CD14-positive monocyte (primary cell): ENCODE results near the gene SPATA2L. TPM values are rescaled to one million over a fixed set of nuclear protein-coding genes. Genes with fewer than 3 reads are reported as not detected.

ENCODE experiments used
- DNase-seq, 3 donors: peaks; one replicate each; pipeline ENCODE4 v3.0.0-alpha.2; 2011 to 2022
- H2AFZ ChIP-seq: 2 replicates; pipeline ENCODE4 v1.6.0; 2012; ENCODE audit warnings: mild to moderate bottlenecking, low read depth, low read length, inconsistent platforms; ENCODE audit not compliant: insufficient read depth, poor library complexity, severe bottlenecking
- H3K27ac ChIP-seq, 2 donors: 1 replicate in 1 of 2; 2 replicates in 1 of 2; pipeline ENCODE4 v1.5.1; 2012 to 2013; ENCODE audit warnings: low read length in 2 of 2, control low read depth in 1 of 2, inconsistent platforms in 1 of 2, low read depth in 1 of 2, mild to moderate bottlenecking in 1 of 2
- H3K27me3 ChIP-seq, 2 donors: one replicate each; pipeline versions ENCODE4 v1.6.0 to v1.6.1; 2011 to 2013; ENCODE audit warnings: low read length in 2 of 2; ENCODE audit not compliant: control insufficient read depth in 2 of 2, insufficient read depth in 2 of 2
- H3K36me3 ChIP-seq, 2 donors: replicated peaks in 1 of 2; 1 replicate in 1 of 2; 2 replicates in 1 of 2; pipeline versions ENCODE4 v1.5.1 to v1.6.1; 2012 to 2013; ENCODE audit warnings: low read length in 2 of 2, control low read depth in 1 of 2, inconsistent platforms in 1 of 2, mild to moderate bottlenecking in 1 of 2; ENCODE audit not compliant: insufficient read depth in 2 of 2, control insufficient read depth in 1 of 2
- H3K4me1 ChIP-seq, 2 donors: 1 replicate in 1 of 2; 2 replicates in 1 of 2; pipeline versions ENCODE4 v1.5.1 to v1.6.1; 2012 to 2013; ENCODE audit warnings: low read length in 2 of 2, control low read depth in 1 of 2, inconsistent platforms in 1 of 2, mild to moderate bottlenecking in 1 of 2, moderate library complexity in 1 of 2; ENCODE audit not compliant: insufficient read depth in 2 of 2, control insufficient read depth in 1 of 2
- H3K4me2 ChIP-seq: replicated peaks from 2 replicates; pipeline ENCODE3; 2012; ENCODE audit warnings: low read length, moderate library complexity, mild to moderate bottlenecking; ENCODE audit not compliant: poor library complexity, severe bottlenecking; ENCODE audit errors: extremely low read depth
- H3K4me3 ChIP-seq, 3 experiments: fragments of 200-600 bp in 1 of 3; sonication (generic) in 1 of 3; replicated peaks in 1 of 3; 1 replicate in 2 of 3; 2 replicates in 1 of 3; pipeline ENCODE4 v1.5.1; 2011 to 2013; ENCODE audit warnings: low read length in 3 of 3, mild to moderate bottlenecking in 3 of 3, control low read depth in 2 of 3, low read depth in 2 of 3, inconsistent platforms in 1 of 3, moderate library complexity in 1 of 3
- H3K79me2 ChIP-seq: 2 replicates; pipeline ENCODE4 v1.6.0; 2012; ENCODE audit warnings: mild to moderate bottlenecking, control low read depth, inconsistent platforms, low read length, moderate library complexity; ENCODE audit not compliant: insufficient read depth
- H3K9ac ChIP-seq: 2 replicates; pipeline ENCODE4 v1.6.0; 2017; ENCODE audit warnings: low read length, mild to moderate bottlenecking; ENCODE audit not compliant: insufficient read depth, poor library complexity, severe bottlenecking
- H3K9me3 ChIP-seq, 2 donors: replicated peaks in 1 of 2; 1 replicate in 1 of 2; 2 replicates in 1 of 2; pipeline versions ENCODE4 v1.5.1 to v1.6.1; 2012 to 2013; ENCODE audit warnings: low read length in 2 of 2, control low read depth in 1 of 2; ENCODE audit not compliant: control insufficient read depth in 1 of 2, insufficient read depth in 1 of 2
- H4K20me1 ChIP-seq: 2 replicates; pipeline ENCODE4 v1.6.0; 2012; ENCODE audit warnings: mild to moderate bottlenecking, low read length, control low read depth, moderate library complexity; ENCODE audit not compliant: insufficient read depth
- H3K27ac Mint-ChIP-seq, 7 donors: one replicate each; pipeline ENCODE4 v1.8.0; 2020; ENCODE audit warnings: mild to moderate bottlenecking in 7 of 7, mixed read lengths in 7 of 7, moderate library complexity in 6 of 7, inconsistent platforms in 2 of 7
- H3K27me3 Mint-ChIP-seq, 3 donors: one replicate each; pipeline ENCODE4 v1.8.0; 2021 to 2022; ENCODE audit warnings: low read depth in 3 of 3, mild to moderate bottlenecking in 3 of 3, mixed read lengths in 3 of 3, moderate library complexity in 3 of 3, inconsistent platforms in 1 of 3
- H3K36me3 Mint-ChIP-seq, 2 donors: one replicate each; pipeline ENCODE4 v1.8.0; 2020; ENCODE audit warnings: mixed read lengths in 2 of 2, inconsistent platforms in 1 of 2, mild to moderate bottlenecking in 1 of 2
- H3K4me1 Mint-ChIP-seq: one replicate; pipeline ENCODE4 v1.8.0; 2020; ENCODE audit warnings: mild to moderate bottlenecking, mixed read lengths
- H3K4me3 Mint-ChIP-seq, 2 donors: one replicate each; pipeline ENCODE4 v1.8.0; 2020; ENCODE audit warnings: mild to moderate bottlenecking in 2 of 2, mixed read lengths in 2 of 2, moderate library complexity in 1 of 2
- H3K9me3 Mint-ChIP-seq, 7 donors: one replicate each; pipeline ENCODE4 v1.8.0; 2020 to 2022; ENCODE audit warnings: mixed read lengths in 7 of 7, mild to moderate bottlenecking in 6 of 7, moderate library complexity in 6 of 7, inconsistent platforms in 2 of 7
- CTCF ChIP-seq: fragments of 200-600 bp; IDR thresholded peaks from one replicate; pipeline ENCODE4 v1.8.0; 2022; ENCODE audit warnings: antibody characterized with exemption, mild to moderate bottlenecking
- WGBS: methylation state at CpG from one replicate; pipeline ENCODE4 v1.1.5; 2013; ENCODE audit warnings: missing lambda C conversion rate; ENCODE audit not compliant: insufficient coverage; 5-methylcytosine and 5-hydroxymethylcytosine counted together
- intact Hi-C, 2 donors: fragments of 100-400 bp; cut with micrococcal nuclease; formaldehyde crosslinking; loops; one replicate each; pipeline versions ENCODE4 v1.15.0 to v1.15.1; 2023
- polyA plus RNA-seq, 3 donors: library from polyadenylated mRNA; depleted of rRNA in 1 of 3; unstranded in 2 of 3; stranded (reverse) in 1 of 3; fragments of 300-500 nt in 2 of 3; fragments of >200 nt in 1 of 3; fragmentation: Illumina TruSeq in 2 of 3; gene quantifications; 1 replicate in 2 of 3; 2 replicates in 1 of 3; pipeline ENCODE4 v1.2.3, GENCODE V29; 2012 to 2021

SPATA2L gene
- polyA plus RNA-seq, 3 donors = 10.0 to 17.6 (median 15.1) TPM

GRCh38 chr16:89748076-89748475 lies 46.6 kb upstream of the SPATA2L start:
- no peaks in the 10 kb centered on the region for H3K27me3 ChIP-seq
- Mint-ChIP-seq H3K4me3 (no peak overlapping the region), H3K27ac (peak overlapping the region in 3 of 7 donors; percentile 12 to 56 (median 12)), H3K9me3 (no peaks in the 10 kb centered on the region), H3K27me3 (peaks cover 0 to 1% (median 0%) of the 10 kb centered on the region in 3 donors), H3K36me3 (peaks cover 56 to 79% of the 10 kb centered on the region in 2 donors), H3K4me1 (peaks cover 11% of the 10 kb centered on the region)
- no peak overlapping the region for H3K27ac ChIP-seq
- 98% methylated on average over 8 of the region's 9 CpGs for WGBS
- H3K79me2 ChIP-seq = no peaks in the 10 kb centered on the region
- H3K4me1 ChIP-seq = peaks cover 9 to 13% of the 10 kb centered on the region in 2 donors
- H3K4me3 ChIP-seq = no peak overlapping the region
- peaks cover 28 to 70% of the 10 kb centered on the region in 2 donors for H3K36me3 ChIP-seq
- no peak overlapping the region for H3K4me2 ChIP-seq
- no peaks in the 10 kb centered on the region for H3K9me3 ChIP-seq
- no peak for DNase-seq
- peaks cover 6% of the 10 kb centered on the region for H4K20me1 ChIP-seq
- no peak for TF ChIP-seq CTCF
- intact Hi-C loops = no loop called here
- H2AFZ ChIP-seq = no peak overlapping the region
- no peak overlapping the region for H3K9ac ChIP-seq

- no peaks in the 10 kb centered on the region for H3K27me3 ChIP-seq
- intact Hi-C loops = no loop called here
- Mint-ChIP-seq H3K4me3 (no peak overlapping the region), H3K4me1 (peaks cover 11% of the 10 kb centered on the region), H3K27me3 (peaks cover 0 to 1% (median 0%) of the 10 kb centered on the region in 3 donors), H3K27ac (peak overlapping the region in 1 of 7 donors; percentile 59), H3K9me3 (no peaks in the 10 kb centered on the region), H3K36me3 (peaks cover 57 to 77% of the 10 kb centered on the region in 2 donors)
- no peak overlapping the region for H3K4me3 ChIP-seq
- no peak overlapping the region for H3K4me2 ChIP-seq
- H3K36me3 ChIP-seq = peaks cover 39 to 77% of the 10 kb centered on the region in 2 donors
- H3K9ac ChIP-seq = no peak overlapping the region
- H3K27ac ChIP-seq = no peak overlapping the region
- no peak overlapping the region for H2AFZ ChIP-seq
- DNase-seq = no peak
- H3K79me2 ChIP-seq = no peaks in the 10 kb centered on the region
- H3K9me3 ChIP-seq = no peaks in the 10 kb centered on the region
- no peak for TF ChIP-seq CTCF
- peaks cover 20% of the 10 kb centered on the region for H4K20me1 ChIP-seq
- H3K4me1 ChIP-seq = peaks cover 9 to 13% of the 10 kb centered on the region in 2 donors
- 92% methylated on average over 14 of the region's 15 CpGs for WGBS
Measured at GRCh38 chr16:89746043-89746442, 44.5 kb upstream of the SPATA2L start.
